Measurements from ENCODE around the gene FGB. TPM values are rescaled to one million over a fixed set of nuclear protein-coding genes. Genes with fewer than 3 reads are reported as not detected.
"Not testable (repeated sequence)": the region's sequence is repeated elsewhere in the genome, so short reads cannot be mapped to it uniquely, and the experiment has no call there.

Gene FGB
- total RNA-seq, 1 donor from 2014 or later: 0.51 TPM

DNA sequence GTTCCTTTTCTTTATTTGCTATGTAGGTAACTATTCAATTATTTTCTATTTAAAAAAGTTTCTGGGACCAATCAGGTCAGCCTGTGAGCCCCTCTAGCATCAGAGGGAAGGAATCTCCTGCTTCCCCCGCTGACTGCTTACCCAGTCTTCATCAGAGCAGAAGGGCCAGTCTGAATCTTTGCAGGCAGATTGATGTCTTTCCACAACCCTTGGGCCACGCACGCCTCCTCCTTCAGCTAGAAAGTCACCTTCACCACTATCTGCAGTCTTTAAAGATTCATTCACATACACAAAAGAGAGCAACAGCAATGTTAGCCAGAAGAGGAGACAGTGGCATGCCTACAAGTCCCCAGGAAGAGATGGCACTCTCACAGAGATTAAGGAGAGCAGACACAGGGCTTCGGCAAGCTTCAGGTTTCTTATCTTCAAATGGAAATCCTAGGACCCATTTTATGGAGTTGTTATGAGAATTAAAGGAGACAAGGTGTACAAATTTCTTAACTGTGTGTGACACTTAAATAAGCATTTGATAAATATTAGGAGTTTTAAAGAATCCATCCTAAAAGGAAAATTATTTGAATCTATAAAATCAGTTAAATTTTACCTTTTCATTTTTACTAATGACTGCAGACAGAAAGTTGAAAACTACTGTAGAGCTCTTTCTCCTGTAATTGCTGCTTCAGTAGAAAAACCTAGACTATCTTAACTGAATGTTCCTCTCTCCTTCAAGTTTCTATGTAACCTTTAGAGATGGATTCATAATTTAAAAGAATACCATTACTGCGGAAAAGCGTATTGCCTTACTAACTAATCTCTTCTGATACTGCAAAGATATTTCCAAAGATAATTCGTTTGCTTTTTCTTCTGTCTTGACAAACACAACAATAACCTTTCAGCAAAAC, 26.7 kb downstream of the FGB start:
- ATAC-seq (ENCODE audit: poor library complexity) (no peak), DNase-seq (no peak)
- intact Hi-C loops (cut with DNase I): no loop called here

GRCh38 chr4:154590329-154591006, 27.7 kb downstream of the FGB start, which contains the start of gene FGA:
FGA (minus strand) TSS chr4:154590742; CDS start chr4:154590687, 55 bp downstream.
- DNase-seq (no peak), ATAC-seq (ENCODE audit: poor library complexity) (no peak)
- intact Hi-C loops (cut with DNase I): no loop called here

DNA sequence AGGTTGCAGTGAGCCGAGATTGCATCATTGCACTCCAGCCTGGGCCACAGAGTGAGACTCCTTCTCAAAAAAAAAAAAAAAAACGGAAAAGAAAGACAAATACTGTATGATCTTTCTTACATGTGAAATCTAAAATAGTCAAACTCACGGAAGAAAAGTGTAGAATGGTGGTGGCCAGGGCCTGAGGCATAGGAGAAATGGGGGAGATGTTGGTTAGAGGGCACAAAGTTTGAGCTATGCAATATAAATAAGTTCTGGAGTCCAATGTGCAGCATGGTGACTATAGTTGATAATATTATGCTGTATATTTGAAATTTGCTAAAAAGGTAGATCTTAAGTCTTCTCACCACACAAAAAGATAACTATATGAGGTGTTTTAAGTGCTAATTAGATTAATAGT, 29.1 kb downstream of the FGB start:
- no peak for ATAC-seq (ENCODE audit: poor library complexity)
- intact Hi-C loops (cut with DNase I): no loop called here
- DNase-seq: no peak

DNA sequence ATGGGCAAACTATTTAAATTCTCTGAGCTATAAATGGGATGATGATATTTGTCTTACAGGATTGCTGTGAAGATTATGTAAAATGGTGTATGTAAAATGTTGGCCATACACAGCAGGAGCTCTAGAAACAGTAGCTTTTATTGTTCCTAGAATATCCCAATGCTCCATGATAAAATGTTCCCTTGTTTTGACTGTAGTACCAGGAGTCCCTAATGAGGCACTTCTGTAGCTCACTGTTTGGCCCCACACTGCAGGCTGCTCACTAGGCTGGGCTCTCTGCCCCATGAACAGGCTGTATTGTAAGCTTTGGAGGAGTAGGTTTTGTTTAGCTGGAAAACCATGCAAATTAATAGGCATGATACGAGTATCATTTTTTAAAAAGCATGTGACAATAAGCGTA, 31.1 kb downstream of the FGB start:
- ATAC-seq (ENCODE audit: poor library complexity): no peak
- no peak for DNase-seq
- intact Hi-C loops (cut with DNase I): no loop called here

DNA sequence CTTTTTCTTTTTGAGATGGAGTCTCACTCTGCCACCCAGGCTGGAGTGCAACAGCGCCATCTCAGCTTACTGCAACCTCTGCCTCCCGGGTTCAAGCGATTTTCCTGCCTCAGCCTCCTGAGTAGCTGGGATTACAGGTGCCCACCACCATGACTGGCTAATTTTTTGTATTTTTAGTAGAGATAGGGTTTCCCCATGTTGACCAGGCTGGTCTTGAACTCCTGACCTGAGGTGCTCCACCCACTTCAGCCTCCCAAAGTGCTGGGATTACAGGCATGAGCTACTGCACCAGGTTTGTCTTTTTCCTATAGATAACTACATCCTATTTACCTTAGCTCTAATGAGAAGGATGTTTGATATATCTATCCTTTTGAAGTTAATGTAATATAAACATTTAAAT, 31.5 kb downstream of the FGB start:
- ATAC-seq (ENCODE audit: poor library complexity); DNase-seq; intact Hi-C loops (cut with DNase I): not testable (repeated sequence)

DNA sequence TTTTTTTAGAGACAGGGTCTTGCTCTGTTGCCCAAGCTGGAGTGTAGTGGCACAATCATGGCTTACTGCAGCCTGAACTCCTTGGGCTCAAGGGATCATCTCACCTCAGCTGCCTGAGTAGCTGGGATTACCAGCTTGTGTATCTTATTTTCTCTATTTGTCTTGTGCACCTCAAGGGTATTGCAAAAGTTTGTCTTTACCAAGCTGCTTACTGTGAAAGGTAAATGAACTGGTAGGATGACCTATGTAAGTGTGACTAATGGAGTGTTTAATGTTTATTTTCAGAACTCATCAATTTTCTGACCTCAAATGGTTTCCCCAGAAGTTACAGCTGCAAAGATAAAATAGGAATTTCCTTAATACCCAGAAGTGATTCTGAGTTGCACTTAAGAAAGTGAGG, 33.0 kb downstream of the FGB start:
- intact Hi-C loops (cut with DNase I): no loop called here
- DNase-seq: no peak
- ATAC-seq (ENCODE audit: poor library complexity): no peak

DNA sequence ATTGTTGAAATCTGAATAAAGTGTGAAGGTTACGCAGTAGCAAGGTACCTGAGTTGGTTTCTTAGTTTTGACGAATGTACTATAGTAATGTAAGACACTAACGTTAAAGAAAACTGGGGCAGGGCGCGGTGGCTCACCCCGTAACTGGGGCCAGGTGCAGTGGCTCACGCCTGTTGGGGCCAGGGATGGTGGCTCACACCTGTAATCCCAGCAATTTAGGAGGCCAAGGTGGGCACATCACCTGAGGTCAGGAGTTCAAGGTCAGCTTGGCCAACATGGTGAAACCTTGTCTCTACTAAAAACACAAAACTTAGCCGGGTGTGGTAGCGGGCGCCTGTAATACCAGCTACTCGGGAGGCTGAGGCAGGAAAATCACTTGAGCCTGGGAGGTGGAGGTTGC, 34.5 kb downstream of the FGB start:
- ATAC-seq (ENCODE audit: poor library complexity); DNase-seq; intact Hi-C loops (cut with DNase I): not testable (repeated sequence)

GRCh38 chr4:154597798-154598774, 35.3 kb downstream of the FGB start:
- DNase-seq (no peak), ATAC-seq (ENCODE audit: poor library complexity) (no peak)
- intact Hi-C loops (cut with DNase I): no loop called here

DNA sequence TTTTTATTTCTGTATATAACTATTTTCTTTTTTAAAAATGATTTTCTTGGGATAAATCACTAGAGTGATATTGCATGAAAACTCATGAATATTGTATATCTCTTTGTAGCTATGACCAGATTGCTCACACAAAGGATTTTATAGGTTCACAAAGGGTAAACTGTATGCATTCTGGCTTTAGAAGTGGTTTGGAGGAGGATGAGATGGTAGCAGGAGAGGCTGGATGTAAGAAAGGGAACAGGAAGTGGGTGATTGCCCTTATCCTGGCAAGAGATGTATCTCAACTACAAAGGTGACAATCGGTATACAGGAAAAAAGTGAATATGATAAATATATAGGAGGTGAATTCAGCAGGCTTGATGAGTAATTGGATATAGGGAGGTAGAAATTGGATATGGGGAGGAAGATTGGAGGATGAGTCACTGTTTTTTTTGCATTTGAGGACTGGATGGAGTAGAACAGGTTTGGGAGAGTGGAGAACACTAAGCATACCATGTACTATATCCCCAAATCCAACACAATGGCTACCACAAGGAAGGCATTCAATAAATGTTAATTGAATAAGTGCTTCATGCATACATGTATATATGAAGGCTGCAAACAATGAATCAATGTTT, 39.7 kb downstream of the FGB start:
- ATAC-seq (ENCODE audit: poor library complexity) (no peak), DNase-seq (no peak)
- intact Hi-C loops (cut with DNase I): no loop called here

DNA sequence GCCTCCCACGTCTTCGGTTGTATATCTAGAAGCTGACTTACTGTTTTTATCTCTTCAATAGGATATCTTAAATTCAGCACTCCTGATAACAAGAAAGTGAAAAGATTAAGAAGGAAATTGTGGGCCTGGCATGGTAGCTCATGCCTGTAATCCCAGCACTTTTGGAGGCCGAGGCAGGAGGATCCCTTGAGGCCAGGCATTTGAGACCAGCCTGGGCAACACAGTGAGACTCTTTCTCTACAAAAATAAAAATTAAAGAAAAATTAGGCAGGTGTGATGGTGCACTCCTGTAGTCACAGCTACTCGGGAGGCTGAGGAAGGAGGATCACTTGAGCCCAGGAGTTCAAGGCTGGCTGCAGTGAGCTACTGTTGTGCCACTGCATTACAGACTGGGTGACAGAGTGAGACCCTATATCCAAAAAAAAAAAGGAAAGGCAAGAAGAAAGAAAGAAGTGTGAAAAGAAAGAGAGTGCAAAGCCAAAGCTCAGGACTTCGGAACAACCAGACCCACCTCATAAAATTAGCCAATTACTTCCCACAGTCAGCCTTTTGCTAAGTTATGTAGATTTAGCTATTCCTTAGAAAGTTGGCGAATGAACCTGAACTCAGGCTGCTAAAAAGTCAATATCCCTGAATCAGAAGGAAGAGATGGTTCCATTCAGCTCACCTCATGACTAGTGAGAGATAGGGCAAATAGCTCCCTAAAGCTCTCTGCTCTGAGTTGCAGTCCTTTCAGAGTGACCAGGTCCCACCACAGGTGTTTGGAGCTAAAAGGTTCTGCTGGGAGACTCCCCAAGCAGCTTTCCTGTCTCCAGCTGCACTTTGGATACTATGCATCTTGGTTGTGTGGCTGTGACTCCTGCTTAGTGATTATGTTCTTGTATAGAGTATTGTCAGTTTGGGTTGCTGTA, 40.5 kb downstream of the FGB start:
- no peak for ATAC-seq (ENCODE audit: poor library complexity)
- intact Hi-C loops (cut with DNase I): no loop called here
- no peak for DNase-seq

- no peak for DNase-seq
- intact Hi-C loops (cut with DNase I): no loop called here
- ATAC-seq (ENCODE audit: poor library complexity): no peak
Measured at GRCh38 chr4:154604696-154605200, 41.9 kb downstream of the FGB start.

GRCh38 chr4:154606728-154607723, 44.2 kb downstream of the FGB start:
- DNase-seq: no peak
- intact Hi-C loops (cut with DNase I): no loop called here
- ATAC-seq (ENCODE audit: poor library complexity): no peak

DNA sequence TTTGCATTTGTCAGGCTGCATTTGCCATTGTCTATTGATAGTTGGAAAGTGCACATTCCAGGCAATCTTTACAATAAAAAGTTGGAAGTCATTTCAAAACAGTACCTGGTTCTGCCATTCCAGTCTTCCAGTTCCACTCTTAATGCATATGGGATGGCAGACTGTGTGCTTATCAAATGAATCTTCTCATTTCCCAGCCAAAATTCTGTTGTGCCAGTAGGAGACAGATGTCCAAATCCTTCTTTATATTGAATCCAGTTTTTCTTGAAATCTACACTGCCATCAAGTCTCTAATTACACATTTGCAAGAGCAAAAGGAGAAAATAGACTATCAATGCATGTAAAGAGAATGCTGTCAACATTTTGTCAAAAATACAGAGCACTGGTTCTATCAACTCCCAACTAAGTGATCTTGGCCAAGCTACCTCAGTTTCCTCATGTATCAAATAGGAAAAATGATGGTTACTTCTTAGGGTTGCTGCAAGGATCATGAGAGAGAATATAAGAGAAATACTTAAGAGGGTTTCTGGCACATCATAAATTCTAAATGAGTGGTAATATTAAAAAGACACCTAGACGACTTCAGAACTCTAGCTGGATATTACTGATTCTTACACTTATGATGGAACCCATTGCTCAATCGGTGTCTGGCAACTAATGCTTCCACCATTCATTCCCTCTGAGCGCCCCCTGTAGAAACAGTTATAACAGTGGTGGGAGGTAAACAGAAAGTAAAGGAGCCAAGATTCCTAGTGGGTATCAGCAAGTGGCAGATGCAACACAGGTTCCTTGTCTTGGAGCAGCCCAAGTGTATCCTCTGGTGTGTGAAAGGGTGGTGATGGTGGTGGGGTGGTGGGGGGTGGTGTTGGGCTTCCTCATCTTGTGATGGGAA, 45.8 kb downstream of the FGB start:
- intact Hi-C loops (cut with DNase I): no loop called here
- DNase-seq: no peak
- ATAC-seq (ENCODE audit: poor library complexity): no peak

- no peak for DNase-seq
- intact Hi-C loops (cut with DNase I): no loop called here
- no peak for ATAC-seq (ENCODE audit: poor library complexity)
Measured at GRCh38 chr4:154609532-154609931, 46.7 kb downstream of the FGB start.

- ATAC-seq (ENCODE audit: poor library complexity): no peak
- intact Hi-C loops (cut with DNase I): no loop called here
- DNase-seq: no peak
Measured at GRCh38 chr4:154610582-154610981, 47.8 kb downstream of the FGB start.
